OCI-M1 (cell line): Measurements from ENCODE around the gene NCLN.
"Not testable (repeated sequence)": the region's sequence is repeated elsewhere in the genome, so short reads cannot be mapped to it uniquely, and the experiment has no call there.

Source experiments
- DNase-seq: peaks from one replicate; lab custom pipeline; 2025; lab: John Stamatoyannopoulos, UW

Gene NCLN

GRCh38 chr19:3225677-3226093 lies 40.0 kb downstream of the NCLN start:
- DNase-seq = no peak

GRCh38 chr19:3227054-3227626 lies 41.4 kb downstream of the NCLN start:
- DNase-seq = no peak

GRCh38 chr19:3229346-3229743 lies 43.6 kb downstream of the NCLN start:
- DNase-seq = no peak

- DNase-seq = no peak
Observed at GRCh38 chr19:3229888-3230496, 44.3 kb downstream of the NCLN start.

DNA sequence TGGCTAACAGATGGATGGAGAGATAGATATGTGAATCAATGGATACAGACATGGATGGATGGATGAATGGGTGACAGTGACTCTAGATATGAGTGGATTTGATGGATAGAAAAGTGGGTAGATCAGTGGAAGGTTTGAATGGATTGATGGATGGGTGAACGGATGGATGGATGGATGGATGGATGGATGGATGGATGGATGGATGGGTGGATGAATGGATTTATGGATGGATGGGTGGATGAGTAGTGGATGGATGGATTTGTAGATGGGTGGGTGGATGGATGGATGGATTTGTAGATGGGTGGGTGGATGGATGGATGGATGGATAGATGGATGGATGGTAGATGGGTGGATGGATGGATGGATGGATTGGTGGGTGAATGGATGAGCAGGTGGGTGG lies 45.6 kb downstream of the NCLN start:
- DNase-seq = no peak

GRCh38 chr19:3233116-3233515 lies 47.4 kb downstream of the NCLN start:
- DNase-seq = no peak

DNA sequence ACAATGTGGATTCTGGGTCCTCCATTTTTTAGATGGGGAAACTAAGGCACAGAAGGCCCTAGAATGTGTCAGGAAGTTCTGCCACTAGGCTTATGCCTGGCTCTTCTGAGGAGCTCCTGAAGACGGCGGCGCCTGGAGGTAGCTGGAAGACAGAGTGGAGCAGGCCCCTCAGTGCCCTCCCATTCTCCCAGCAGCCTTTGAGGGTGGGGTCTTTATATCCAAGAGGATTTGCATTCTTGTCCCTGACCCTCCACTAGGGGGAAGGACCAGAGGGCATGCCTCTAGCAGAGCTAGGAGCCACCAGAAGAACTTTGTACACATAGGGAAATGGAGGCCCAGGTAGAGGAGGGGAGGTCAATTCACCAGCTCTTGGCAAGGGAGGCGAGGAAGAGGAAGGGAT lies 48.1 kb downstream of the NCLN start:
- DNase-seq = no peak

- no peak for DNase-seq
Observed at GRCh38 chr19:3234800-3235199, 49.1 kb downstream of the NCLN start.

GRCh38 chr19:3235604-3236003 lies 49.9 kb downstream of the NCLN start:
- not testable (repeated sequence) for DNase-seq

DNA sequence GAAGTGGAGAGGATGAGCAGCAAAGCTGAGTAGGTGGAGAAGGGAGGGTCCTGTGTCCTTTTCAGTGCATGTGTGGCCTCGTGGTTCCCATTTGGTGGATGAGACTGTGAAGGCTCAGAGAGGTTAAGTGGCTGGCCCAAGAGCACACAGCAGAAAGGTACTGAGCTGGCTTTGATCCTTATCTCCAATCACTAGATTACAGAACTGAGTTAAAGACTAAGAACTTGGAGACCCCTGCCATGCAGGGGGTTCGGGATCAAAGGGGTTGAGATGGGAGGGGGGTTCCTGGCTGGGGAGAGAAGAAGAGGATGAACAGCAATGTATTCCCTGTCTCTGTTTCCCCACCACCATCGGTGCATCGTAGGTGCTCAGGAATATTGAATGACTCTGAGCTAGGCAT lies 50.5 kb downstream of the NCLN start:
- DNase-seq = no peak

GRCh38 chr19:3238066-3238561 lies 52.4 kb downstream of the NCLN start:
- no peak for DNase-seq

GRCh38 chr19:3239367-3239766 lies 53.6 kb downstream of the NCLN start:
- DNase-seq = no peak

GRCh38 chr19:3243819-3244700 lies 58.3 kb downstream of the NCLN start:
- peak; percentile 73 for DNase-seq

DNA sequence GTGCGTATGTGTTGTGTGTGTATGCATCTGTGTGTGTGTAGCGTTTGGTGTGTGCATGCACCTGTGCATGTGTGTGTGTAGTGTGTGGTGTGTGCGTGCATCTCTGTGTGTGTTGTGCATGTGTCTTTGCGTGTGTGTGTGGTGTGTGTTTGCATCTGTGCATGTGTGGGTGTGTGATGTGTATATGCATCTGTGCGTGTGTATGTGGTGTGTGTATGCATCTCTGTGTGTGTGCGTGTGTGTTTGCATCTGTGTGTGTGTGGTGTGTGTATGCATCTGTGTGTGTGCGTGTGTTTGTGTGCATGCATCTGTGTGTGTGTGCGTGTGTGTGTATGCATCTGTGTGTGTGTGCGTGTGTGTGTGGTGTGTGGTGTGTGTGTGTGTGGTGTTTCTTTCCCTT lies 59.3 kb downstream of the NCLN start:
- no peak for DNase-seq

GRCh38 chr19:3248728-3249326 lies 63.1 kb downstream of the NCLN start:
- DNase-seq = no peak

DNA sequence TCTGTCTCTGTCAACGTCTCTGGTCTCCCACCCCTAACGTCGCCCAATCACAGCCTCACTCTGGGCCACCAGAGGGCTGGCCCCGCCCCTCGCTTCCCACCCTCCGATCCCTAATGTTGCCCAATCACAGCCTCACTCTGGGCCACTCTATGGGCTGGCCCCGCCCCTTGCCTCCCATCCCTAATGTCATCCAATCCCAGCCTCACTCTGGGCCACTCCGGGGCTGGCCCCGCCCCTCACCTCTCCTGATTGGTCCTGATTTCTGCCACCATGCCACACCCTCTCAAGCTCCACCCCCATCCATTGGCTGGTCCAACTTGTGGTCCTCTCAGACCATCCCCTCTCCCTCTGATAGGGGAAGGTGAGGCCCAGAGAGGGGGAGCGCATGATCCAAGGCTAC lies 63.7 kb downstream of the NCLN start:
- no peak for DNase-seq

GRCh38 chr19:3250675-3251074 lies 64.9 kb downstream of the NCLN start:
- peak; percentile 30 for DNase-seq

GRCh38 chr19:3251229-3251628 lies 65.5 kb downstream of the NCLN start:
- no peak for DNase-seq

DNA sequence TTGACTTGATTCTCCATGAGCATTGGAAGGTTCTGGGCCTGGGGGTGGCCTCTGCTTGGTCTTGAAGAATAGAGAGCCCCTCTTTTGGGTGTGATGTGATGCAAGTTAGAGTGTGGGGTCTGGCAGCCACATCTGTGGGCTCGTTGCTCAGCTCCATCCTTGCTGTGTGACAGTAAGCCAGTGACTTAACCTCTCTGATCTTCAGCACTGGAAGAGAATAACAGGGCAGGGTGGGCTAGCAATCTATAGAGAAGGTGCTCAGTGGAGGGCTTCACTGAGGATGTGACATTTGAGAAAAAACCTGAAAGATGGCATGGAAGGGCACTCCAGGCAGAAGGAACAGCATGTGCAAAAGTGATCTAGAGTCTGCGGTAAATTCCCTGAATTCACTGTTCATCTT lies 66.9 kb downstream of the NCLN start:
- DNase-seq = no peak

GRCh38 chr19:3253270-3253669 lies 67.5 kb downstream of the NCLN start:
- DNase-seq = peak; percentile 26

GRCh38 chr19:3254520-3254919 lies 68.8 kb downstream of the NCLN start:
- no peak for DNase-seq

GRCh38 chr19:3257071-3257470 lies 71.3 kb downstream of the NCLN start:
- DNase-seq = no peak
